ENCODE measurements around the gene KRT28. TPM values are rescaled to one million over a fixed set of nuclear protein-coding genes. Genes with fewer than 3 reads are reported as not detected.

Gene KRT28
- total and polyA plus RNA-seq, 2 donors (not counting 3 experiments of a cell fraction or from before 2014, with no cell fraction given) = not detected

DNA sequence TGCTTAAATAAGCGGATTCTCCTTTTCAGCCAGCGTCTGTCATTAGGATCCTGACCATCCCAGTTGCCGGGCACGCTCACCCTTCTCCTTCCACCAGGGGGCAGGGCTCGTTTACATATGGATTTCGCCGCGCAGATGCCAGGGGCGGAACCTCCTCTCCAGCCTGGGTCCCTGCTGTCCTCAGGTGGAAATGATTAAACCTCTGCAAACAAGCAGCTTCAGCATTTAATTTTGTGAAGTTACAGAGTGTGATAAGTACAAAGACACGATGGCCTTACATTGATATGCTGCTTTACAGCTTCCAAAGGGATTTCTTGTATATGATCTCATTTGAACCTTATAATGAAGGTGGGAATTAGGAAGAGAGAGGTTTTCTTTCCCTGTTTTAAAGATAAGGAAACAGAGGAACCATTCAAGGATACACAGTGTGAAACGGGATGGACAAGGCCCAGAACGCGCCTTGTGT lies 3.9 kb upstream of the KRT28 start:
- FAIRE-seq (peak; percentile 83), DNase-seq (ENCODE audit: low read depth, low spot score) (peak; percentile 71)
- no peaks in the 10 kb centered on the region for H3K4me1 ChIP-seq (ENCODE audit: control insufficient read depth, extremely low read depth, insufficient read depth, low read length)
- H3K4me2 ChIP-seq (ENCODE audit: insufficient read depth, low read length) = no peak overlapping the region
- H3K9ac ChIP-seq (replicated peaks; ENCODE audit: extremely low read depth, insufficient read depth, low read length) = no peak overlapping the region
- H3K36me3 ChIP-seq (ENCODE audit: control insufficient read depth in 2 of 2, extremely low read depth in 1 of 2, insufficient read depth in 2 of 2, low read length in 2 of 2) = no peaks in the 10 kb centered on the region
- H4K20me1 ChIP-seq (replicated peaks; ENCODE audit: control insufficient read depth, extremely low read depth, insufficient read depth, low read length) = no peaks in the 10 kb centered on the region
- H3K27me3 ChIP-seq (ENCODE audit: control insufficient read depth in 2 of 2, insufficient read depth in 2 of 2, low read length in 2 of 2) = peaks cover 20 to 39% of the 10 kb centered on the region in 2 experiments
- no peaks in the 10 kb centered on the region for H3K79me2 ChIP-seq (ENCODE audit: control insufficient read depth, insufficient read depth, low read length)
- no peak overlapping the region for H2AFZ ChIP-seq (ENCODE audit: low read depth, low read length)
- ChIA-PET CTCF (interaction anchor here (0.7 to 9.5 kb wide), 9 partner anchors 11 to 860 kb away, joined by 3 to 77 read pairs (median 6); no protein-coding TSS in a partner anchor), POLR2A (no interaction called here)
- no peaks in the 10 kb centered on the region for H3K9me1 ChIP-seq (replicated peaks; ENCODE audit: control insufficient read depth, extremely low read depth, insufficient read depth, low read length)
- H3K9me3 ChIP-seq (replicated peaks; ENCODE audit: control insufficient read depth, insufficient read depth, low read length) = no peaks in the 10 kb centered on the region
- H3K27ac ChIP-seq (ENCODE audit: insufficient read depth, low read depth, low read length) = no peak overlapping the region
- TF ChIP-seq GATA2 (IDR thresholded peaks at IDR 0.05; ENCODE audit: insufficient read depth, insufficient read length, low read depth, low read length) = no peak
- TF ChIP-seq CTCF (IDR thresholded peaks at IDR 0.05; ENCODE audit: extremely low read depth in 1 of 2, insufficient read depth in 1 of 2, low read depth in 1 of 2, low read length in 2 of 2) = peak; percentile 85 to 88
- no peak for TF ChIP-seq EZH2 (IDR thresholded peaks at IDR 0.05; ENCODE audit: borderline replicate concordance, low read depth, low read length, severe bottlenecking)
- intact Hi-C loops (cut with micrococcal nuclease) (loop anchor here (1.0 to 10.0 kb wide), 8 partner anchors 53 to 864 kb away; no protein-coding TSS in a partner anchor), dilution Hi-C loops (cut with MboI; ENCODE audit: extremely low pct_ligation_motif_present, low sequenced_read_pairs) (no loop called here)
- H3K4me3 ChIP-seq (replicated peaks in 1 of 3; ENCODE audit: insufficient read depth in 1 of 3, low read depth in 1 of 3, low read length in 3 of 3) = no peak overlapping the region
- no TSS peak for BruUV-seq (replicated peaks)

- no peaks in the 10 kb centered on the region for H3K36me3 ChIP-seq (ENCODE audit: control insufficient read depth in 2 of 2, extremely low read depth in 1 of 2, insufficient read depth in 2 of 2, low read length in 2 of 2)
- intact Hi-C loops (cut with micrococcal nuclease) = loop anchor here (5.0 to 10.0 kb wide), 3 partner anchors 694 to 846 kb away; no protein-coding TSS in a partner anchor
Measured at GRCh38 chr17:40801157-40801556, 1.4 kb upstream of the KRT28 start.

More at GRCh38 chr17:40801157-40801556, 1.4 kb upstream of the KRT28 start:
- Histone ChIP-seq H3K4me1 (ENCODE audit: control insufficient read depth, extremely low read depth, insufficient read depth, low read length) (no peaks in the 10 kb centered on the region), H3K27me3 (ENCODE audit: control insufficient read depth in 2 of 2, insufficient read depth in 2 of 2, low read length in 2 of 2) (peaks cover 16 to 32% of the 10 kb centered on the region in 2 experiments), H4K20me1 (replicated peaks; ENCODE audit: control insufficient read depth, extremely low read depth, insufficient read depth, low read length) (no peaks in the 10 kb centered on the region), H3K9me3 (replicated peaks; ENCODE audit: control insufficient read depth, insufficient read depth, low read length) (no peaks in the 10 kb centered on the region), H3K9me1 (replicated peaks; ENCODE audit: control insufficient read depth, extremely low read depth, insufficient read depth, low read length) (no peaks in the 10 kb centered on the region), H3K4me3 (replicated peaks in 1 of 3; ENCODE audit: insufficient read depth in 1 of 3, low read depth in 1 of 3, low read length in 3 of 3) (no peak overlapping the region), H3K27ac (ENCODE audit: insufficient read depth, low read depth, low read length) (no peak overlapping the region), H3K4me2 (ENCODE audit: insufficient read depth, low read length) (no peak overlapping the region), H3K9ac (replicated peaks; ENCODE audit: extremely low read depth, insufficient read depth, low read length) (no peak overlapping the region), H3K79me2 (ENCODE audit: control insufficient read depth, insufficient read depth, low read length) (no peaks in the 10 kb centered on the region), H2AFZ (ENCODE audit: low read depth, low read length) (no peak overlapping the region)
- FAIRE-seq (no peak), DNase-seq (ENCODE audit: low read depth, low spot score) (no peak)
- BruUV-seq (replicated peaks) = no TSS peak
- ChIA-PET POLR2A (no interaction called here), CTCF (interaction anchor here (1.4 to 9.5 kb wide), 2 partner anchors 181 to 862 kb away, joined by 3 to 77 read pairs; no protein-coding TSS in a partner anchor)
- TF ChIP-seq MAX (IDR thresholded peaks at IDR 0.05; ENCODE audit: insufficient read depth, insufficient read length) (no peak), GATA2 (IDR thresholded peaks at IDR 0.05; ENCODE audit: insufficient read depth, insufficient read length, low read depth, low read length) (no peak), EZH2 (IDR thresholded peaks at IDR 0.05; ENCODE audit: borderline replicate concordance, low read depth, low read length, severe bottlenecking) (no peak)
- dilution Hi-C loops (cut with MboI; ENCODE audit: extremely low pct_ligation_motif_present, low sequenced_read_pairs) = no loop called here

Measured in endothelial cell of umbilical vein (primary cell).